Measurements from ENCODE around the gene FDX2.

- TF ChIP-seq POLR2A (IDR thresholded peaks at IDR 0.05) (no peak), POLR2AphosphoS5 (IDR thresholded peaks at IDR 0.05) (no peak)
Measured at GRCh38 chr19:10268071-10268470, 47.7 kb downstream of the FDX2 start.
